ENCODE measurements around the gene DPP8. TPM values are rescaled to one million over a fixed set of nuclear protein-coding genes. Genes with fewer than 3 reads are reported as not detected.

Gene DPP8
- total RNA-seq, 2 experiments from 2014 or later, result 41.6 to 44.1 TPM

GRCh38 chr15:65540314-65540713 is 22.8 kb upstream of the DPP8 start:
- no peak overlapping the region for H3K27ac Mint-ChIP-seq
- ATAC-seq (no peak), DNase-seq (no peak)
- no peak overlapping the region for H3K4me3 Mint-ChIP-seq
- H3K27me3 Mint-ChIP-seq, result no peaks in the 10 kb centered on the region
- no peaks in the 10 kb centered on the region for H3K9me3 Mint-ChIP-seq (ENCODE audit: low read depth)
- peaks cover 12% of the 10 kb centered on the region for H3K36me3 Mint-ChIP-seq
- CTCF ChIA-PET, result interaction anchor here (1.3 kb wide), 1 partner anchor 40 kb away, joined by 3 read pairs; no protein-coding TSS in a partner anchor
- peaks cover 7% of the 10 kb centered on the region for H3K4me1 Mint-ChIP-seq

DNA sequence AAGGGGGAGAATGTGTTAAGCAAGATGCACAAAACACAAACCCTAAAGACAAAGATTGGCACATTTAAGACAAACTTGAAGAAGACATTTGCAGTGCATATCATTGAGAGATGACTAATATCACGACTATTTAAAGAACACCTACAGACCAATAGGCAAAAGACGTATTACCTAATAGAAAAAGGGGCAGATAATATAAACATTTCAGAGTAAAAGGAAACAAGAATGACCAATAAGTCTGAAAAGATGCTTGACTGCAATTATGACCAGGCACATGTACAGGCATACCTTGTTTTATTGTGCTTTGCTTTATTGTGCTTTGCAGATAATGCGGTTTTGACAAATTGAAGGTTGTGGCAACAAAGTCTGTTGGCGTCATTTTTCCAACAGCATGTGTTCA is 17.7 kb upstream of the DPP8 start:
- Mint-ChIP-seq H3K36me3 (peaks cover 17% of the 10 kb centered on the region), H3K4me3 (no peak overlapping the region), H3K27ac (no peak overlapping the region), H3K4me1 (peaks cover 36% of the 10 kb centered on the region), H3K9me3 (ENCODE audit: low read depth) (no peaks in the 10 kb centered on the region), H3K27me3 (no peaks in the 10 kb centered on the region)
- no peak for ATAC-seq
- CTCF ChIA-PET, result no interaction called here
- DNase-seq, result no peak

DNA sequence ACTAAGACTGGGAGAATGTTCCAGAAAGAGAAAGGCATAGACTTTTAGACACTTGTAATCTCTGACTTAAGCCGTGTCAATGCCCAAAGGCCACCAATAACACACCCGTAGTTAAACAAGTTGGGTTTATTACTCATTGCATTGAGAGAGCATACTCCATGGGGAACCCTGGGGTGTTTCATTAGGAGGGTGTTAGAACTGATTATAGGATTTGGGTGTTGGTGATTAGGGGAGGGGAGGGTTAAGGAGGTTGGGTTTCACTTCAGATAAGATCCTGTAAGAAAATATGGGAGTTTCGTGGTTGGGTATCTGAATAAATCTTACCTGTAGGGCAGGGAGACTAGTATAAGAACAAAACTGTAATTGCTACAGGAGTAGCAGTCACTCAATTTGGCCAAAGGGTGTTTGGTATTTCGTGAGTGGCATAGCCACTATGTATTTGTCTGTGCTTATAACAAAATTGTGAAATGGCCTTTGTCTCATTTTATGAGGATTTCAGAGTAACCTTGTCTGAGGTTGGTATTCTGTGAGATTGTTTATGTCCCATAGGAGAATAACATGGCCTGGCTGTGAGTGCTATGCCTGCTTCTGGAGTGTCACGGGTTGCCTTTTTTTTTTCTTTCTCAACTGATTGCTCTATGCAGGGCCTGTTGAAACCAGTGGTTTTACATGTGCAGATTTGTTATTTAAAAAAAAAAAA is 15.7 kb upstream of the DPP8 start:
- Mint-ChIP-seq H3K27me3 (no peaks in the 10 kb centered on the region), H3K9me3 (ENCODE audit: low read depth) (no peaks in the 10 kb centered on the region), H3K27ac (peak overlapping the region; percentile 20), H3K4me1 (peaks cover 40% of the 10 kb centered on the region), H3K4me3 (no peak overlapping the region), H3K36me3 (peaks cover 16% of the 10 kb centered on the region)
- no peak for DNase-seq
- CTCF ChIA-PET, result no interaction called here
- ATAC-seq, result no peak

DNA sequence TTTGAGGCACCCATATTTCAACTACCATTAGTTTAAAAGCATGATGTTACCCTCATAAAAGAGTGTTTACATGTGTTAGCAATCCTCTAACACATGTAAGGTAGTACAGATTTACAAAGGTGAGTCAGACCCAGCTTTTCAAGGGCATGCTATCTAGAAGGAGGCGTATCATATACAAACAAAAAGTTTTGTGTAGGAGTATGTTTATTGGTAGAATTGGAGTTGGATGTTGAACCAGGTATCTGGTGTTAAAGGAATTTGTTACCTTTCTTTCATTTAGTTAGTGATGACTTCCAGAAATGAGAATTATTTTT is 15.2 kb upstream of the DPP8 start:
- no peaks in the 10 kb centered on the region for H3K27me3 Mint-ChIP-seq
- H3K4me3 Mint-ChIP-seq, result no peak overlapping the region
- H3K4me1 Mint-ChIP-seq, result peaks cover 38% of the 10 kb centered on the region
- no peak overlapping the region for H3K27ac Mint-ChIP-seq
- ATAC-seq (no peak), DNase-seq (no peak)
- H3K36me3 Mint-ChIP-seq, result peaks cover 12% of the 10 kb centered on the region
- CTCF ChIA-PET, result no interaction called here
- no peaks in the 10 kb centered on the region for H3K9me3 Mint-ChIP-seq (ENCODE audit: low read depth)

DNA sequence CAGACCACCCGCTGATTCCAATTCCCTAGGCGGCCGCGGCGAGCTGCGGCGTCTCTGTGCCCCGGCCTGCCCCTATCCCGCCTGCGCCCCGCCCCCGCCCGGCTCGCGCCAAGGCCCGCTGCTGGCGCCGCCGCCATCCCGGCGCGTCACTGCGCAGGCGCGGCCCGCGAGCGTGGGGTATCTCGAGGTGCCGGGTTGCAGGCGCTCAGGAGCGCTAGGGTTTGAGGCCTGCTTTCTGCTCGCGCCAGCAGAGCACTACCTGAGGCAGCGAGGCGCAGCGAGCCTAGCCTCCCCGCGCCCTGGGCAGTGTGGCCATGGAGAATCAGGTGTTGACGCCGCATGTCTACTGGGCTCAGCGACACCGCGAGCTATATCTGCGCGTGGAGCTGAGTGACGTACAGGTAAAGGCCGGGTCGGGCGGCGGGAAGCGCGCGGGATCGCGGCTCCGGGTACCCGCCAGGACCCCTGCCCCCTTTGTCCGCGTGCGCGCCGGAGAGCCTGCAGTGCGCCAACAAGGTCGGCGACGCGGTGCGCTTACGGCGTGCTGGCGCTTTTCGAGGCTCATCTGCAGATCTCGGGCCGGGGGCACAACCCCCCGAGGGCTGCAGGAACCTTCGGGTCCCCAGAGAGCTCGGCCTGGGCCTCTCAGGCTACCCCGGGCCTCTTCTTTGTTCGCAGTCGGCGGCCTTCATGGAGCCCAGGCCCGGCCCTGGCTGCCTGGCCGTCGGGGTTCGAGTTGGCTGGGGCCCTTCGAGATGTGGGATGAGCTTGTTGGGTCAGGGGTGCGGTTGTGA is 13.0 kb upstream of the DPP8 start, which contains the start of gene HACD3:
HACD3 (plus strand) TSS at position 146 of the 794 bp plus-strand sequence; CDS start at position 315, 169 bp downstream.
- no peaks in the 10 kb centered on the region for H3K9me3 Mint-ChIP-seq (ENCODE audit: low read depth)
- H3K4me3 Mint-ChIP-seq, result peak within 1 kb of the TSS; percentile 68
- CTCF ChIA-PET, result interaction anchor here (0.6 to 1.8 kb wide), 8 partner anchors 16 to 360 kb away, joined by 3 to 4 read pairs (median 3); no protein-coding TSS in a partner anchor
- DNase-seq, result peak; percentile 90
- H3K36me3 Mint-ChIP-seq, result peaks cover 9% of the 10 kb centered on the region
- peak within 1 kb of the TSS; percentile 81 for H3K27ac Mint-ChIP-seq
- H3K27me3 Mint-ChIP-seq, result peaks cover 3% of the 10 kb centered on the region
- peak; percentile 99 for ATAC-seq
- peaks cover 38% of the 10 kb centered on the region for H3K4me1 Mint-ChIP-seq

GRCh38 chr15:65529762-65530317 is 12.4 kb upstream of the DPP8 start:
- peak overlapping the region; percentile 68 for H3K4me3 Mint-ChIP-seq
- H3K27me3 Mint-ChIP-seq, result peaks cover 3% of the 10 kb centered on the region
- CTCF ChIA-PET, result interaction anchor here (0.8 to 1.8 kb wide), 6 partner anchors 15 to 303 kb away, joined by 3 to 4 read pairs (median 3); no protein-coding TSS in a partner anchor
- peak overlapping the region; percentile 71 for H3K27ac Mint-ChIP-seq
- DNase-seq, result no peak
- H3K36me3 Mint-ChIP-seq, result peaks cover 7% of the 10 kb centered on the region
- peaks cover 35% of the 10 kb centered on the region for H3K4me1 Mint-ChIP-seq
- ATAC-seq, result no peak
- no peaks in the 10 kb centered on the region for H3K9me3 Mint-ChIP-seq (ENCODE audit: low read depth)

DNA sequence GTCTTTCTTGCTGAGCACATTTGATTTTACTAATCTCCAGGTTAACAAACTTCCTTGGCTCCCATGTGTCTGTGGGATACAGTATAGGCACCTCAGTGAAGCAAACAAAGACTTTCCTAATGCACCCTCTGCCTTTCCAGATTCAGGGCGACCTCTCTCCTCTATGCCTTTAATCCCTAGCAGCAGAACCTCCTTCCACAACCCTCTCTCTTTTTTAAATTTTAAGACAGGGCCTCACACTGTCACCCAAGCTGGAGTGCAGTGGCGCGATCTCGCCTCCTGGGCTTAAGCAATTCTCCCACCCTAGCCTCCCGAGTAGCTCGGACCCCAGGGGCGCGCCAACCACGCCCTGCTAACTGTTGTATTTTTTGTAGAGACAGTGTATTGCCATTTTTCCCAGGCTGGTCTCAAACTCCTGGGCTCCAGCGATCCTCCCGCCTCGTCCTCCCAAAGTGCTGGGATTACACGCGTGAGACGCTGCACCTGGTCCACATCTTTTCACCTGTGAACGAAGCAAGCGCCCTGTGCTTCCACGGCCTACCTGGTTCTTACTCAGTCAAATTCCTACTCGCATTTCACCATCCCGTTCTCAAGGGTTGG is 11.1 kb upstream of the DPP8 start:
- Mint-ChIP-seq H3K27me3 (peaks cover 8% of the 10 kb centered on the region), H3K36me3 (peaks cover 6% of the 10 kb centered on the region), H3K4me1 (peaks cover 27% of the 10 kb centered on the region), H3K27ac (no peak overlapping the region), H3K4me3 (no peak overlapping the region), H3K9me3 (ENCODE audit: low read depth) (no peaks in the 10 kb centered on the region)
- CTCF ChIA-PET, result no interaction called here
- ATAC-seq, result no peak
- DNase-seq, result no peak

GRCh38 chr15:65525622-65526021 is 8.1 kb upstream of the DPP8 start:
- H3K4me3 Mint-ChIP-seq, result no peak overlapping the region
- no peaks in the 10 kb centered on the region for H3K9me3 Mint-ChIP-seq (ENCODE audit: low read depth)
- H3K27me3 Mint-ChIP-seq, result peaks cover 8% of the 10 kb centered on the region
- ATAC-seq, result no peak
- no peak for DNase-seq
- H3K4me1 Mint-ChIP-seq, result peaks cover 7% of the 10 kb centered on the region
- no peak overlapping the region for H3K27ac Mint-ChIP-seq
- H3K36me3 Mint-ChIP-seq, result peaks cover 2% of the 10 kb centered on the region
- CTCF ChIA-PET, result interaction anchor here (0.9 to 1.3 kb wide), 2 partner anchors 9 to 54 kb away, joined by 3 to 9 read pairs; no protein-coding TSS in a partner anchor

GRCh38 chr15:65524226-65524625 is 6.7 kb upstream of the DPP8 start:
- no peak overlapping the region for H3K27ac Mint-ChIP-seq
- ATAC-seq, result no peak
- no peak overlapping the region for H3K4me3 Mint-ChIP-seq

DNA sequence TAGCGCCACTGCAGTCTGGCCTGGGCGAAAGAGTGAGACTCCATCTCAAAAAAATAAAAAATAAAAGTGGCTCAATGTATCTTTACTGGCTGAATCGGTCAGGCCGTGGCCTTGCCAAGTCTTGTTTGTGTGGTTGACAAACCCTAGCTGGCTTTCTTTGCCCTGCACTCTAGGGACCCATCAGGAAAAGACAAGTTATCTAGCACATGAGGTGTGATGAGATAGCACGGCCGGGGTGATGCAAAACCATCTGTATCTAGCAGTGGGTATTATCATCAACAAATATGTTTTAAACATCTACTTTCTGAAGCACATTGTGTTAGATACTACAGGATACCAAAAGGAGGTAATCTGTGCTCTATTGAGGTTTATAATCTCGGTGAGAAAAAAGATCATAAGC is 3.9 kb upstream of the DPP8 start:
- DNase-seq (no peak), ATAC-seq (no peak)
- Mint-ChIP-seq H3K27ac (no peak overlapping the region), H3K4me3 (no peak overlapping the region), H3K27me3 (peaks cover 5% of the 10 kb centered on the region), H3K4me1 (peaks cover 16% of the 10 kb centered on the region), H3K36me3 (peaks cover 4% of the 10 kb centered on the region), H3K9me3 (ENCODE audit: low read depth) (no peaks in the 10 kb centered on the region)
- CTCF ChIA-PET, result no interaction called here

More at GRCh38 chr15:65524226-65524625, 6.7 kb upstream of the DPP8 start:
- CTCF ChIA-PET, result interaction anchor here (1.0 to 1.2 kb wide), 2 partner anchors 20 to 139 kb away, joined by 3 to 4 read pairs; no protein-coding TSS in a partner anchor
- Mint-ChIP-seq H3K9me3 (ENCODE audit: low read depth) (no peaks in the 10 kb centered on the region), H3K27me3 (peaks cover 8% of the 10 kb centered on the region), H3K4me1 (peaks cover 3% of the 10 kb centered on the region), H3K36me3 (no peaks in the 10 kb centered on the region)
- DNase-seq, result no peak

- no peaks in the 10 kb centered on the region for H3K9me3 Mint-ChIP-seq (ENCODE audit: low read depth)
- H3K4me3 Mint-ChIP-seq, result no peak overlapping the region
- H3K27me3 Mint-ChIP-seq, result no peaks in the 10 kb centered on the region
- ATAC-seq (no peak), DNase-seq (no peak)
- H3K36me3 Mint-ChIP-seq, result peaks cover 14% of the 10 kb centered on the region
- H3K4me1 Mint-ChIP-seq, result peaks cover 39% of the 10 kb centered on the region
- no peak overlapping the region for H3K27ac Mint-ChIP-seq
- CTCF ChIA-PET, result interaction anchor here (0.6 to 1.6 kb wide), 5 partner anchors 15 to 344 kb away, joined by 3 to 6 read pairs (median 5); partner anchors contain the start of gene INTS14
Measured at GRCh38 chr15:65518633-65519285, 1.3 kb upstream of the DPP8 start.

DNA sequence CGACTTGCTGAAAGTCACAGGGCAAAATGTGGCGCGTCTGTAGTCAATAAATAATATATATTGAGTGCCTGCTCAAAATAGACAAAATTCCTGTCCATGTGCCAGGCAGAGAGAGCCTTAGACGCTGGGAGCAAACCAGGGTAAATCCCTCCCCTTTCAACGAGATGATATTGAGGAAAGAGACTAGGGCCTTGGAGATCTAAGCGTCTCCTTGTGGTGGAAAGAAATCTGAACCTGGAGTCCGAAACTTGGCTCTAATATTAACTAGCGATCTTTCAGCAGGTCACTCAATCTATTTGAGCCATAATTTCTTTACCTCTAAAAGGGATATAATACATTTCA is 348 bp upstream of the DPP8 start:
- Mint-ChIP-seq H3K9me3 (ENCODE audit: low read depth) (no peaks in the 10 kb centered on the region), H3K27ac (peak overlapping the region; percentile 96), H3K4me1 (peaks cover 45% of the 10 kb centered on the region), H3K36me3 (peaks cover 18% of the 10 kb centered on the region), H3K27me3 (no peaks in the 10 kb centered on the region), H3K4me3 (peak overlapping the region; percentile 99)
- CTCF ChIA-PET, result interaction anchor here (1.0 to 1.6 kb wide), 4 partner anchors 14 to 345 kb away, joined by 3 to 6 read pairs (median 4); partner anchors contain the start of gene INTS14
- peak; percentile 2 for ATAC-seq
- no peak for DNase-seq

Measured in activated CD8-positive, alpha-beta memory T cell treated with anti-CD3 and anti-CD28 coated beads, Interleukin-2, amount 10 ng/mL, durations not matched to agents 7 days and 5 days (primary cell).